Measurements from ENCODE around the gene SLC35E3.
"Not testable (repeated sequence)": the region's sequence is repeated elsewhere in the genome, so short reads cannot be mapped to it uniquely, and the experiment has no call there.

DNA sequence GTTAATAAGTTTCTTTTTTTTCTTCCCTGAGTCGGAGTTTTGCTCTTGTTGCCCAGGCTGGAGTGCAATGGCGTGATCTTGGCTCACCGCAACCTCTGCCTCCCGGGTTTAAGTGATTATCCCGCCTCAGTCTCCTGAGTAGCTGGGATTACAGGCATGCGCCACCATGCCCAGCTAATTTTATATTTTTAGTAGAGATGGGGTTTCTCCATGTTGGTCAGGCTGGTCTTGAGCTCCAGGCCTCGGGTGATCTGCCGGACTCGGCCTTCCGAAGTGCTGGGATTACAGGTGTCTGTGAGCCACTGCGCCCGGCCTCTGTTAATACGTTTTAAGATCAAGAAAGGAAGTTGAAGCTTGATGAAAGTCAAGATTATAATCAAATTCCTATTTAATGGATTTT is 73.5 kb downstream of the SLC35E3 start:
- TF ChIP-seq, protein P1, sequence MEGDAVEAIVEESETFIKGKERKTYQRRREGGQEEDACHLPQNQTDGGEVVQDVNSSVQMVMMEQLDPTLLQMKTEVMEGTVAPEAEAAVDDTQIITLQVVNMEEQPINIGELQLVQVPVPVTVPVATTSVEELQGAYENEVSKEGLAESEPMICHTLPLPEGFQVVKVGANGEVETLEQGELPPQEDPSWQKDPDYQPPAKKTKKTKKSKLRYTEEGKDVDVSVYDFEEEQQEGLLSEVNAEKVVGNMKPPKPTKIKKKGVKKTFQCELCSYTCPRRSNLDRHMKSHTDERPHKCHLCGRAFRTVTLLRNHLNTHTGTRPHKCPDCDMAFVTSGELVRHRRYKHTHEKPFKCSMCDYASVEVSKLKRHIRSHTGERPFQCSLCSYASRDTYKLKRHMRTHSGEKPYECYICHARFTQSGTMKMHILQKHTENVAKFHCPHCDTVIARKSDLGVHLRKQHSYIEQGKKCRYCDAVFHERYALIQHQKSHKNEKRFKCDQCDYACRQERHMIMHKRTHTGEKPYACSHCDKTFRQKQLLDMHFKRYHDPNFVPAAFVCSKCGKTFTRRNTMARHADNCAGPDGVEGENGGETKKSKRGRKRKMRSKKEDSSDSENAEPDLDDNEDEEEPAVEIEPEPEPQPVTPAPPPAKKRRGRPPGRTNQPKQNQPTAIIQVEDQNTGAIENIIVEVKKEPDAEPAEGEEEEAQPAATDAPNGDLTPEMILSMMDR (IDR thresholded peaks at IDR 0.05), result not testable (repeated sequence)
- TF ChIP-seq POLR2A (IDR thresholded peaks at IDR 0.05), result not testable (repeated sequence)
